ENCODE data around the gene CCS.

DNA sequence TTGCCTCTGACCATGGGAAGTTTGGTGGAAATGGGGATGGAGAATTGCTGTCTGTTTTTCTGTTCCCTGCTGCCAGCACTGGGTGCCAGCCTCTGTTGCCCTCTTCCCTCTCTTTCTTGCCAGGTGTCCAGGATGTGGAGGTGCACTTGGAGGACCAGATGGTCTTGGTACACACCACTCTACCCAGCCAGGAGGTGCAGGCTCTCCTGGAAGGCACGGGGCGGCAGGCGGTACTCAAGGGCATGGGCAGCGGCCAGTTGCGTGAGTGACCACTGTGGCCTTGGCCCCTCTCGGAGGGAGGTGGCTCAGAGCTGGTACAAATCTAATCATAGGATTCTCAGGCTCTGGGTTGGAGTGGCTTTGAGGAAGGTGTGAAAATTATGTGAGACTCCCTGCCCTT, 6.0 kb downstream of the CCS start:
- TF ChIP-seq, protein P1, sequence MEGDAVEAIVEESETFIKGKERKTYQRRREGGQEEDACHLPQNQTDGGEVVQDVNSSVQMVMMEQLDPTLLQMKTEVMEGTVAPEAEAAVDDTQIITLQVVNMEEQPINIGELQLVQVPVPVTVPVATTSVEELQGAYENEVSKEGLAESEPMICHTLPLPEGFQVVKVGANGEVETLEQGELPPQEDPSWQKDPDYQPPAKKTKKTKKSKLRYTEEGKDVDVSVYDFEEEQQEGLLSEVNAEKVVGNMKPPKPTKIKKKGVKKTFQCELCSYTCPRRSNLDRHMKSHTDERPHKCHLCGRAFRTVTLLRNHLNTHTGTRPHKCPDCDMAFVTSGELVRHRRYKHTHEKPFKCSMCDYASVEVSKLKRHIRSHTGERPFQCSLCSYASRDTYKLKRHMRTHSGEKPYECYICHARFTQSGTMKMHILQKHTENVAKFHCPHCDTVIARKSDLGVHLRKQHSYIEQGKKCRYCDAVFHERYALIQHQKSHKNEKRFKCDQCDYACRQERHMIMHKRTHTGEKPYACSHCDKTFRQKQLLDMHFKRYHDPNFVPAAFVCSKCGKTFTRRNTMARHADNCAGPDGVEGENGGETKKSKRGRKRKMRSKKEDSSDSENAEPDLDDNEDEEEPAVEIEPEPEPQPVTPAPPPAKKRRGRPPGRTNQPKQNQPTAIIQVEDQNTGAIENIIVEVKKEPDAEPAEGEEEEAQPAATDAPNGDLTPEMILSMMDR (IDR thresholded peaks at IDR 0.05): no peak
- TF ChIP-seq POLR2A (IDR thresholded peaks at IDR 0.05): no peak

Data from vagina (tissue), 2 donors.